Esophagus squamous epithelium (tissue), 4 donors: ENCODE results near the gene SEC22C.
A peak's percentile ranks its signal among the peaks of the same experiment; 100 is the strongest.

Experiments
- CTCF ChIP-seq, 6 experiments: fragments of 450-650 bp in 4 of 6; fragments of 200-600 bp in 2 of 6; sonication (generic) in 2 of 6; IDR thresholded peaks; one replicate each; pipeline ENCODE4 v1.5.1; 2016 to 2019; ENCODE audit warnings: antibody characterized with exemption in 6 of 6, mild to moderate bottlenecking in 4 of 6, moderate library complexity in 4 of 6
- POLR2A ChIP-seq, 4 donors: fragments of 450-650 bp; IDR thresholded peaks; one replicate each; pipeline ENCODE4 v1.6.1; 2017; ENCODE audit warnings: antibody characterized with exemption in 4 of 4, mild to moderate bottlenecking in 4 of 4, moderate library complexity in 3 of 4

DNA sequence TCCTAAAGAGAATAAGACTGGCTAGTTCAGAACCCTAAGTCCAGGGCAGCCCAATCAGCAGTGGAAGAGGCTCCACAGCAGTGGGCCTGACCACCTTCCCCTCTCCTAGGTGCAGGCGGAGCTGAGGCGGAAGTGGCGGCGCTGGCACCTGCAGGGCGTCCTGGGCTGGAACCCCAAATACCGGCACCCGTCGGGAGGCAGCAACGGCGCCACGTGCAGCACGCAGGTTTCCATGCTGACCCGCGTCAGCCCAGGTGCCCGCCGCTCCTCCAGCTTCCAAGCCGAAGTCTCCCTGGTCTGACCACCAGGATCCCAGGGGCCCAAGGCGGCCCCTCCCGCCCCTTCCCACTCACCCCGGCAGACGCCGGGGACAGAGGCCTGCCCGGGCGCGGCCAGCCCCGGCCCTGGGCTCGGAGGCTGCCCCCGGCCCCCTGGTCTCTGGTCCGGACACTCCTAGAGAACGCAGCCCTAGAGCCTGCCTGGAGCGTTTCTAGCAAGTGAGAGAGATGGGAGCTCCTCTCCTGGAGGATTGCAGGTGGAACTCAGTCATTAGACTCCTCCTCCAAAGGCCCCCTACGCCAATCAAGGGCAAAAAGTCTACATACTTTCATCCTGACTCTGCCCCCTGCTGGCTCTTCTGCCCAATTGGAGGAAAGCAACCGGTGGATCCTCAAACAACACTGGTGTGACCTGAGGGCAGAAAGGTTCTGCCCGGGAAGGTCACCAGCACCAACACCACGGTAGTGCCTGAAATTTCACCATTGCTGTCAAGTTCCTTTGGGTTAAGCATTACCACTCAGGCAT lies 45.6 kb downstream of the SEC22C start:
- TF ChIP-seq CTCF (IDR thresholded peaks at IDR 0.05) (peak in 5 of 6 experiments; percentile 34 to 58 (median 50)), POLR2A (IDR thresholded peaks at IDR 0.05) (no peak)
